Measurements from ENCODE around the gene ZCCHC24.

ZCCHC24 gene

GRCh38 chr10:79431891-79432831 is 13.3 kb downstream of the ZCCHC24 start:
- DNase-seq (ENCODE audit: low read depth in 2 of 2, low spot score in 1 of 2), result no peak

- no peak for DNase-seq (ENCODE audit: low read depth in 2 of 2, low spot score in 1 of 2)
Measured at GRCh38 chr10:79431428-79431827, 14.0 kb downstream of the ZCCHC24 start.

GRCh38 chr10:79430936-79431335 is 14.5 kb downstream of the ZCCHC24 start:
- no peak for DNase-seq (ENCODE audit: low read depth in 2 of 2, low spot score in 1 of 2)

GRCh38 chr10:79430325-79430905 is 15.0 kb downstream of the ZCCHC24 start:
- DNase-seq (ENCODE audit: low read depth in 2 of 2, low spot score in 1 of 2), result no peak

- no peak for DNase-seq (ENCODE audit: low read depth in 2 of 2, low spot score in 1 of 2)
Measured at GRCh38 chr10:79429751-79430150, 15.7 kb downstream of the ZCCHC24 start.

- no peak for DNase-seq (ENCODE audit: low read depth in 2 of 2, low spot score in 1 of 2)
Measured at GRCh38 chr10:79427965-79428364, 17.5 kb downstream of the ZCCHC24 start.

GRCh38 chr10:79425074-79425532 is 20.3 kb downstream of the ZCCHC24 start:
- DNase-seq (ENCODE audit: low read depth in 2 of 2, low spot score in 1 of 2), result no peak

DNA sequence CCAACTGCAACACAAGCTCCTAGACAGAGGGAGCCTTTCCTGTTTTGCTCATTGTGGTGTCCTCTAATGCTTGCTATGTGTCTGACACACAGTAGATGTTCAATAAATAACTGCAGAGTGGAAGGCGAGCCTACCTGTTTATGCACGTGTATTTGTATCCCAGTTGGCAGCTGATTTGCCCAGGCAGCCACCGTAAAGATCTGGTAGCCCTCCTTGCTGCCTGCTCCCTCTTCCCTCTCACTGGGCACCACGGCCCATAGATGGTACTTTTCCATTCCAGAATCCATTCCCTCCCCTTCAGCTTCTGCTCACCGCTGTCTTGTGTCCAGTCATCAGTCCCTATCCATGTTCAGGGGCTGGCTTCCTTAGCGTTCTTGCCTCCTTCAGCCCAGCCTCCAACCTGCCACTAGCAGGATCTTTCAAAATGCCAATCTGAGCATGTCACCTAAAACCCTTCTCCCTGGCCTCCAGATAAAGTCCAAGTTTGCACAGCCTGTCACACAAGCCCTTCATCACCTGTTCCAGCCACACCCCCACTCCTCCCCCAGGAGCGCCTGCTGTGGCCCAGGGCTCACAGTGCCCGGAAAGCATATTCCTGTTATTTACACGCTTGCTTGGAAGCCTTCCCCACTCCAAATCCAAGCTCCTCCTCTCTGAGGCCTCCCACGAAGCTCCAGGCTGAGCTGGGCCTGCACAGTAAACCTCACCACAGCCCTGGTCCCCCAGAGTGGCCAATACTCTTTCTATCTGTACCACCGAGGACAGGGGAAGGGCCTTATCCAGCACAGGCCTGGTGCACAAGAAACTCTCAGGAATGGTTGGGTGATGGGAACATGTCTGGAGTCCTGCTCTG is 21.0 kb downstream of the ZCCHC24 start:
- DNase-seq (ENCODE audit: low read depth in 2 of 2, low spot score in 1 of 2), result no peak

DNA sequence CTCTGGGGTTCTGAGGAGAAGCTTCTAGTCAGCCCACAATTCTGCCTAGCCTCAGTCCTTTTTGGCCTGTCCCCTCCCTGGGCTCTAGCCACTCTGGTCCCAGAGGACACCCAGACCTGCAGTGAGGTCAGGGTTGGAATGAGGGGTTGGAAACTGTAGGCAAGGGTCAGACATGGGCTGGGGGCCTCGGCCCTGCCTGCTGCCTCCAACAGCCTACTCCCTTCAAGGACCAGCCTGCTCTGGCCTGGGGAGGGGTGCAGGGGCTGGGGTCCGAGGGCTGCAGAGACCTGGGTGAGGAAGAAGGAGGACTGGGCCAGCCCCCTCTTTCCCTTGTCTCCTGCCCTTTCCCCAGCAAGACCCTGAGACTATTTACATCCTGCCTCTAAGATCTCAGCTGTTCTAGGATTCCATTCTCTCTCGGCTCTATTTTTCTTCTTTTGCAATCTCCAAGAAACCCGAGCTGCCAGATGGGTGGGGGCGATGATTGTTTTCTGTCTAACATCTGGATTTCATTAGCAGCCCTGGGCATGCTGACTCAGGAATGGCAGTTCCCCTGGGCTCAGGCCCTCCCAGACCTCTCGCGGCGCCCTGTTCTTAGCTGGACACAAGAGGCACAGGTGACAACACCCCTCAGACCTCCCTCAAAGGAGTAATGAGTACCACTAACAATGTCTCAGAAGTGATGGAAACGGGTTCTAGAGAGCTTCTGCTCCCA is 23.1 kb downstream of the ZCCHC24 start:
- DNase-seq (ENCODE audit: low read depth in 2 of 2, low spot score in 1 of 2), result no peak

- DNase-seq (ENCODE audit: low read depth in 2 of 2, low spot score in 1 of 2), result no peak
Measured at GRCh38 chr10:79420974-79421688, 24.3 kb downstream of the ZCCHC24 start.

DNA sequence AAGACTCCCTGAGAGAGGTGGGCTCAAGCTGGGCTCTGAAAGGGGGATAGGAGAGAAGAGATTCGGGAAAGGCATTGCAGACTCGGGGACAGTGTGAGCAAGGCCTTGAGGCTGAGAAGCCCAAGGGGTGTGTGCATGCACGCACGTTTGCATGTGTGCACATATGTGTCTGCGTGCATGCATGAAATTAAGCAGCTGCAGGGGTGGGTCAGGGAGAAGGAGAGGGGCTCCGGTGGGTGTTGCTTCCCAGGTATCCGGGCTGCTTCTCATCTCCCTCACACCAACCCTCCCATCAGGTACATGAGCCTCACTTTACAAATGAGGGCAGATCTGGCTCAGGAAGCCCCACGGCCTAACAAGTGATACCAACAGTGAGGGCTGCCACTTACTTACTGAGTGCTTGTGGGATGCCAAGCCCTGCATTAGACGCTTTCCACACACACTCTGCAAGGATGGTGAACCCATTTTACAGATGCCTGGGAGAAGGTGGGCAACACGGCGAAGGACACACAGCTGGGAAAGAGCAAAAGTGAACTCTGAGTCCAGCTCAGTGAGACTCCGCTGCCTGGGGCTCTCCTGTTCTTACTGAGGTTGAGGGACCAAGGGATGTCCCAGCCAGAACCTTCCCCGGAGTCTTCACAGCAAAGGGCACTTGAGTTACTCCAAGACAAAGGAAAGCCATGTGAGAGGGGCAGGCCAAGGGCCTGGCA is 26.4 kb downstream of the ZCCHC24 start:
- no peak for DNase-seq (ENCODE audit: low read depth in 2 of 2, low spot score in 1 of 2)

GRCh38 chr10:79418274-79418673 is 27.1 kb downstream of the ZCCHC24 start:
- DNase-seq (ENCODE audit: low read depth in 2 of 2, low spot score in 1 of 2), result no peak

DNA sequence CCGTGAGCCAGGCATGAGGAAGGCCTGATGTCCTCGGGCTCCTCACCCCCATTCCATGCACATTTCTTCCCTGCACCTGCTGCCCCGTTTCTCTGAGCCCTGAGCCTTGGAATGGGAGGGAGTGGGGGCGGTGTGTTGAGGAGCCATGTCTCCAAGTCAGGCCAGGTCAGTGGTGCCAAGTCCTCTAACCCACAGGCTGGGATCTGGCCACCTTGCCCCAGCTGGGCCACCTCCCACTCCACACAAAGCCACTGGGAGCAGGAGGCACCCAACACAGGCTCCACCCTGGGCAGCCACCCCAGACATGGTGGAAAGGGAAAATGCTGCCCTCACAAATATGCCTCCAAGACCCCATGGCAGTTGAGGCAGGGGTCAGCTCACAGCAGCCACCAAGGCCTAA is 27.7 kb downstream of the ZCCHC24 start:
- DNase-seq (ENCODE audit: low read depth in 2 of 2, low spot score in 1 of 2), result no peak

DNA sequence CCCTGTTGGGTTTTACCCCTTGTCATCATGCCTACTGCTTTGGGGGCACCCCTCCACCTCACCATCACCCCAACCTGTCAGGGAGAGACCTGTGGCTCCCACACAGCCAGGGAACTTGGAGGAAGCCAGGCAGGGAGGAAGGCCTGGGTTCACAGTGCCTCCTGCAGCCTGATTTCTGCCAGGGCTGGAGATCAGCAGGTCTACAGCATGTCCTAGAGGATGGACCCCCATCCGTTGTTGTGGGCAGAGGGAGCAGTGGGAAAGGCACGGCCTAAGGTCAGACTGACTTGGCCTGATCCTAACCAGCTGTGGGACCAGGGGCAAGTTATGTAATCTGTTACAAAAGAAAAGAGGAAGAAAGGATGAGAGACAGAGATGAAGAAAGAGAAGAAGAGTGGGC is 28.2 kb downstream of the ZCCHC24 start:
- DNase-seq (ENCODE audit: low read depth in 2 of 2, low spot score in 1 of 2), result no peak

GRCh38 chr10:79416578-79417255 is 28.7 kb downstream of the ZCCHC24 start:
- DNase-seq (ENCODE audit: low read depth in 2 of 2, low spot score in 1 of 2), result no peak

DNA sequence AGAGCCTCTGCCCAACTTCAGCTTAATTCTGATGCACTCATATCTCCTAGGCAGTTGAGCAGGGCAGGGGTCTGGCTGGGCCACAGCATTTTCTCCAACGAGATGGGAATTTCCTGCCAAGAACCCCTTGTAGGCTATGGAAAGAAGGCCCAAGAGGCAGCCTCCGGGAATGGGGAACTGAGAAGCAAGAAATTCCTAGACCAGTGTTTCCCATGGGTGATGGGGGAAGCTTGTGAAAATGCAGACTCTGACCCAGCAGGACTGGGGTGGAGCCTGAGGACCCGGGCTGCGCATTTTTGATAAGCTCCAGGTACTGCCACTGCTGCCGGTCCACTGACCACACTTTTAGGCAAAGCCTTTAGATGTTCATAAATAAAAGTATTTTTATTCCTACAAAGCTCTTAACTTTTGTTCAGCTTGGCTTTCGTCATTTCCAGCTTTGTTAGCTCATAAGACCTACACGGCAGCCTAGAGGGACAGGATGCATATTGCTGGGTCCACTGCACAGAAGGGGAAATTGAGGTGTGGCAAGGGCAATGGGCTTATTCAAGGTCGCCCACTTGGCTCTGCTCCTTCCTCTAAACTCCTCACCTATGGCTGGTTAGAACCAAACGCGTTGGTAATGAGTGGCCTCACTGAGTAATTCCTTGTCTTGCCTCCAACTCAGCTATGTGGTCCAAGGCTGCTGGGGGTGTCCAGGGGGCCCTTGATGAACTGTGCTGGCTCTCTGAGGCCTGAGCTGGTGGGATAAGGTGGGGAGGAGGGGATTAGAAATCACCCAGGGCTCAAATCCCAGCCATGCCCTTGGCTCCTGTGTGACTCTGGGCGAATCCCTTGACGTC is 29.5 kb downstream of the ZCCHC24 start:
- DNase-seq (ENCODE audit: low read depth in 2 of 2, low spot score in 1 of 2), result no peak

GRCh38 chr10:79414714-79415113 is 30.7 kb downstream of the ZCCHC24 start:
- DNase-seq (ENCODE audit: low read depth in 2 of 2, low spot score in 1 of 2), result no peak

DNA sequence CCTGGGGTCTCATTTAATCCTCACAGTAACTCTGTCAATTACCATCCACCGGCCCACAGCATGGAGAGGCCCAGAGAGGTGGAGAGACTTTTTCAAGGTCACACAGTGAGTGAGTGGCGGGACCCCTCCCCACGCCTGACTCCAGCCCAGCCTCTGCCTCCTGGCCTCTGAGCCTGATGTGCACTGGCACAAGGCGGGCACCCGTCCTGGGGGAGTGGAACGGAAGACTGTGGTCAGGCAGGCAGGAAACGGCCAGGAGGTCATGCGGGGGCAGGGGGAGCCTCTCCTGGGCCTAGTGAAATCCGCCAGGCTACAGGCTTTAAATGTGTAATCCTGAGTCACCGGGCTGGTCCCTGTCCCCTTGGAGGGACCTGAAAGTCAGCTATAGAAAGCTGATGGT is 32.2 kb downstream of the ZCCHC24 start:
- no peak for DNase-seq (ENCODE audit: low read depth in 2 of 2, low spot score in 1 of 2)

Measured in stimulated activated CD8-positive, alpha-beta memory T cell treated with anti-CD3 and anti-CD28 coated beads, Interleukin-4, amount 100 ng/mL, for 4 hours (primary cell).